GM19193 (cell line): ENCODE results near the gene TMC8.
A peak's percentile ranks its signal among the peaks of the same experiment; 100 is the strongest.

Experiments used
- POLR2A ChIP-seq: IDR thresholded peaks from 4 replicates; pipeline ENCODE4 v1.6.1; 2011; ENCODE audit not compliant: insufficient read depth, insufficient read length; ENCODE audit errors: extremely low read depth

Gene TMC8

GRCh38 chr17:78116411-78116810, 14.2 kb upstream of the TMC8 start:
- TF ChIP-seq POLR2A = no peak

- TF ChIP-seq POLR2A = no peak
Measured at GRCh38 chr17:78117027-78117981, 13.3 kb upstream of the TMC8 start.

DNA sequence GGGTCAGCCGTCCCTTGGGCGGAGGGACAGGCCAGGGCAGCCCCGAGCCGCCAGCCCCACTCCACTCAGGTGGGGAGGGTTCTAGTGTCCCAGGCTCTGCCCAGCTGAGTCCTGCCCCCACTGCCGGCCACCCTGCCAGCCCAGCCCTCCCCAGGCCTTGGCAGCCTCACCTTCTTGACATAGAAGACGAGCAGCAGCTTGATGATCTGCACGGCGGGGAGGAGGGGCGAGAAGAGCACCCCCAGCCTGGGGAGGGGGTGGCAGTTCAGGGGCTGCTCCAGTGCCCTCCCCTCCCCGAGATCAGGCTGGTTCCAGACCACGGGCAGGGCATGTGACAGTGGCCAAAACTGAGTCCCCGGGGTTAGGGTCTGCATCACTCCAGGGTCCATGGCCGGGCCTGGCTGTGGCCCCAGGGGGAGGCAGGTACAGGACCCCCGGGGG, 11.8 kb upstream of the TMC8 start:
- TF ChIP-seq POLR2A = peak; percentile 19

DNA sequence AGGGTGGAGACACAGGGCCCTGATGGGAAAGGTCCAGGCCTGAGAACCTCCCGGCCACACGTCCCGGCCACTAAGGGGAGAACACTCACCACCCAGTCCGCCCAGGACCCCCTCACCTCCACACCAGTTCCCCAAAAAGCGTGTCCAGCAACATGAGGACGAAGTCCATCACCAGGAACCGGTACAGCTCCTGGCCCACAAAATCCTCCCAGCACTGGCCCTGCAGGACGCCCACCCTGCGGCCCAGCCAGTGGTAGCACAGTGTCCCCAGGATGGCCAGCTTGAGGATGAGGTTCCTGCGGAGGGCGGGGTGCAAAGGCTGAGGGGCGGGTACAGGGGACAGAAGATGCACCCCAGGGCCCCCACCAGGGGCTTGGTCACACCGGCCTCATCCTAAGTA, 10.0 kb upstream of the TMC8 start:
- TF ChIP-seq POLR2A = no peak

DNA sequence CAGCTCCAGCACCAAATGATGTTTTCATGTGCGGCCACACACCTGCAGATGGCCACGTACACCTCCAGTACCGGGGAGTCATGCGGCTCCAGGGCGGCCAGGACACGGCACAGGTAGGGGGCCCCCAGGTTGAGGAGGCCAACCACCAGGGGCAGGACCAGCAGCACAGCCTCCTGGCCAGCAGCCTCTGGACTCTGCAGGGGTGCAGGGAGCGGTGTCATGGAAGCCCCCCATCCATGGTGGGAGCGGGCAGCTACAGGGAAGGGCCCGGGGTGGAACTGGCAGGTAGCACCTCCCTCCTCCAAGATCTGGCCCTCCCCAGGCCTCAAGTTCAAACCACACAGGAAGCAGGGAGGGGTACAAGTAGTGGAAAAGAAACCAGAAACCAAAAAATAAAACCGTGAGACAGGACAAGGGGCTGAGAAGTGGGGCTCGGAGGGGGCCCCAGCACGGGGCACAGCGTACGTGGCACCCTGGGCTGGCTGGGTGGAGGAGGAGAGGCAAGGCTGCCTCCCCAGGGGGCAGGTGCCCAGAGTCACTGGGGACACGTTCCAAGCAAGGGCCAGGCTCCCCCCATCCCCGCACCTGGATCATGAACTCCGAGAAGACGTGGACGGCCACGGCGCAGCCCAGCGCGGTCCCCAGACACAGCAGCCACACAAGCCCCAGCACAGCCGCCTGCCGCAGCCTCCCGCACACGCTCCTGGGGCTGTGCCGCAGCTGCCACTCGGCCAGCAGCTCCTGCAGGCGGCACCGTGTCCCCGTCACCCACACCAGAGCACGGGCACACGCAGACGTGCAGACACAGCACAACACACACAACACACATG, 9.4 kb upstream of the TMC8 start:
- TF ChIP-seq POLR2A = peak; percentile 2

DNA sequence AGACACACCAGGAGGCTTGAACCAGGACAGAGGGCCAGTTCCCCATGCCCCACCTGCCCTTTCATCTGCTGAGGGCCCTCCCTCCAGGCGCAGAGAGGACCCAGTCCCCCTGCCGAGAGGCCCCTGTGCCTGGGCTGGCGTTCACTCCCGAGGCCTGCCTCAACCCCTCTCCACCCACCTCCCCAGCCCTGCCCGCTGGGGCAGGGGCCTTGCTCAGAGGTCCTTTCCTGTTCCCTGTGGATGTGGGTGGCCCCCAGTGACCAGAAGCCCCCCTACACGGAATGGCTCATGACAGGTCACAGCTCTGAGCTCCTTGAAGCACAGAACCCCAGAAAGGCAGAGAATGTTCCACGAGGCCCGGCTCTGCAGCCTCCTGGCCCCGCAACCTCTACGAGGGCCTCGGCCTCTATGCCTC, 8.8 kb upstream of the TMC8 start:
- TF ChIP-seq POLR2A = no peak

DNA sequence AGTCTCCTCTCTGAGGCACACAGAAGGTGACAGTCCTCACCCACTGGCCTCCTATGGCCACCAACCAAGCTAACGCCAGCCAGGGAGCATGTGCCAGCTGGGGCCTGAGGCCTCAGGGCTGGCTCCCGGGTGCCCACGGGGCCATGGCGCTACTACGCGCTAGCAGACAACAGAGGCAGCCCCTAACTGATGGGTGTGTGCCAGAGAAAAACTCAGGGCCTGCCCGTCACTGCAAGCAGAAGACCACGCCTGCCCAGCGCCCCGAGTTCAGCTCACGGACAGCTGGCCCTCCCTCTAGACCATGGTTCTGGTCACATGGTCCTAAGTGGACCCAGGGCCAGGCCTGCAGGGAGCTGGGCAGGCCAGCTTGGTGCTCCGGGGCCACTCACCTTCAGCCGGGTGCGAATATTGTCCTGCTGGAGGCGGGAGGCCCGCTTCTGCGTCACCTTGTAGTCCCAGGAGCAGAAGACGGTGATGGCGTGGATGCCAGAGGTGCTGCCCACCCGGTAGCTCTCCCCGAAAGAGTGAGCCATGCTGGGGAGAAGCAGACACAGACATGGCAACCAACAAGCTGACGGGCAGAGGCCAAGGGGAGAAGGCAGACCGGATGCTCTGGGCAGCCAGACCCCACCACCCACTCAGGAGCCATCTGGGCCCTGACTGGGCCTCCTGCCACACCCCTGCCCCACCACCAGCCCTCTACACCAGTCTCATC, 8.2 kb upstream of the TMC8 start:
- TF ChIP-seq POLR2A = peak; percentile 36

GRCh38 chr17:78122931-78123249, 7.7 kb upstream of the TMC8 start:
- peak; percentile 3 for TF ChIP-seq POLR2A

- TF ChIP-seq POLR2A = peak; percentile 5
Measured at GRCh38 chr17:78123258-78123929, 7.2 kb upstream of the TMC8 start.

- peak; percentile 50 for TF ChIP-seq POLR2A
Measured at GRCh38 chr17:78124081-78124835, 6.3 kb upstream of the TMC8 start.

- TF ChIP-seq POLR2A = peak; percentile 32
Measured at GRCh38 chr17:78124836-78125137, 5.8 kb upstream of the TMC8 start.

- no peak for TF ChIP-seq POLR2A
Measured at GRCh38 chr17:78125138-78125913, 5.2 kb upstream of the TMC8 start.
